GM08714 (cell line): ENCODE results near the gene ANAPC2.

Experiments used
- H3K4me3 ChIP-seq: fragments of 200-500 bp; sonication (Bioruptor generic); 2 replicates; pipeline ENCODE4 v1.5.1; 2014; ENCODE audit warnings: mild to moderate bottlenecking, low read length, inconsistent platforms
- ZNF274 ChIP-seq: IDR thresholded peaks from 2 replicates; pipeline ENCODE4 v1.6.1; 2012; ENCODE audit warnings: mild to moderate bottlenecking, low read depth, low read length

ANAPC2 gene

DNA sequence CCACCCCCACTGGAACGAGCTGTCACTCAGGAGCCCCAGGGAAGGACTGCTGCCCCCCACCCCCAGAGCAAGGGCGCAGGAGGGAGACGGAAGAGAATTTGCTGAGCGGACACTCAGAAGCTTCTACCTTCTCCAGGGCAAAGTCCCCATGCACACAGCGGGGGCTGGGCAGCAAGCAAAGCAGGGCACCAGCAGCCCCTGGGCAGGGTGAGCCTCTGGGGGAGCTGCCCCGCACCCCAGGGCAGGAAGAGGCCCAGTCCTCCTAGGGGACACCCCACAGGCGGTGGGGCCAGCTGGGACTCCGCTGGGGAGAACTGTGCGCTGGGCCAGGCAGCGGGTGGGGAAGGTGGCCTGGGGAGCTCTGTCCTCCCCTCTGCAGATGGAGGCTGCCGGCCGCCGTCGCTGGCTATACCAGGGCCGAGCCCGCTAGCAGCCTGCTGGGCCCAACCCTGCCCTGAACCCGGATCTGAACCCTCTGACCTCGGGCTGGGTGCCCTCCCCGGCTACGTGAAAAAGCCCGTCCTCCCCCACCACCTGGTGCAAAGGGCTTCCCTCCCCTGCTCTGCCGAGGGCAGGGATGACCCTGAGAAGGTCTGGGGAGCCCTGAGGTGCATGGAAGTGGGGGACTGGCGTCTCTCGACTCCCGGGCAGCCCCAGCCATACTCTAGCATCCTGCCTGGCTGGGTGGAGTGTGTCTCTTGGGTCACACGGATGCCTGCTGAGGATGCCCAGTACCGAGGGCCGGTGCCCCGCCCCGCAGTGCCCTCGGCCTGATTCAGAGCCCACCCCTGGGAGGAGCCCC, 41.7 kb upstream of the ANAPC2 start:
- H3K4me3 ChIP-seq, result no peak overlapping the region
- no peak for TF ChIP-seq ZNF274

DNA sequence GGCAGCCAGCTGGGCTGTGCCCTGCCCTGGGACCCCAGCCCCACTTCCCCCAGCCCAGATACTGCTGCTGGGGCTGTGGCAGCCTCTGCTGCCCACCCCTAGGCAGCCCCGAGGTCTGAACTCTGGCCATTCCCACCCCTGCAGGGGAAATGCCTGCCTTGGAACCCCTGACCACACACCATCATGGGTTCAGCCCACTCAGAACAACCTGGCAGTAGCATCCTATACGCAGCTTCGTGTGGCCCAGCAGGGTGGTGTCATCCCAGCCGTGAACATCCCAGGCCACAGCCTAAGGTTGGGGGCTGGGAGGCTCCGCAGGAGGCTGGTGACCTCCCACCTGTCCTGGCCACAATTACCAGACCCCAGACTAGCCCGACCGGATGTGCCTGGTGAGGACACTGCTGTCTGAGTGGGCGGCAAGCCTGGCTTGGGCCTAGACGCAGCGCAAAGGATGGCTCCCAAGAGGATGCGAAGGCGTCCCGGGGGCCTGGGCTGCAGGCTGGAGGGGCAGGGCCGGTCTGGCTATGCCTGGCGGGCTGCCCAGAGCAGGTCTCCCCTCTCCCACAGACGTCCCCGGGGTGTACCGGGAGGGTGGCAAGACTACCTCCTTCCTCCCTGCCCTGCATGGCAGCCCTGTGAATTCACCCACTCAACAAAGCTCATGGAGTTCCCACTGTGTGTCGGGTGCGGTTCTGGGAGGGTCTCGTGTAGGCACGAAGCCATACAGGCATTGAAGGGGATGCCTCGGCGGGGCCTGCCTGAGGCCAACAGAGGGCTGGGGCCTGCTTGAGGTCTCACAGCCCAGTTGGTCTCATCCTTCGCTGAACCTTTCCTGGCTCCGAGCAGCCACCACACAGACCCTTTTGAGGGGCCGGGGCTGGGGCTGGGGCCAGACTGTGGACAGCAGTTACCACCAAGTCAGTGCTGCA, 40.9 kb upstream of the ANAPC2 start:
- TF ChIP-seq ZNF274, result no peak
- no peak overlapping the region for H3K4me3 ChIP-seq

DNA sequence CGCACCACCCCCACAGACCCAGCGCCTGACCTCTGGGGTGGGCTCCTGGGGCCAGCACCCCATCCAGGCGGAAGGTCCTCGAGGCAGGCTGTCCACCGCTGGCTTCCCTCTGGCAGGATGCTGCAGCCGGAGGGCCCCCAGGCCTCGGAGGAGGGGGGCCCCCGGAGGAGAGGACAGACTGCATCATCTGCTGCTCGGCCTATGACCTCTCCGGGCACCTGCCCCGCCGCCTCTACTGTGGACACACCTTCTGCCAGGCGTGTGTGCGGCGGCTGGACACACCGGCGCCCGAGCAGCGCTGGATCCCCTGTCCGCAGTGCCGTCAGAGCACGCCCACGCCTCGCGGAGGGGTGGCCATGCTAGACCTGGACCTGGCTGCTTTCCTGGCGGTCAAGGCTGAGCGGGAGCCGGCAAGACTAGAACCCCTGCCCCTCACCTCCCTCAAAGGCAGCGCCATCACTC, 40.2 kb upstream of the ANAPC2 start:
- TF ChIP-seq ZNF274, result no peak
- H3K4me3 ChIP-seq, result no peak overlapping the region

DNA sequence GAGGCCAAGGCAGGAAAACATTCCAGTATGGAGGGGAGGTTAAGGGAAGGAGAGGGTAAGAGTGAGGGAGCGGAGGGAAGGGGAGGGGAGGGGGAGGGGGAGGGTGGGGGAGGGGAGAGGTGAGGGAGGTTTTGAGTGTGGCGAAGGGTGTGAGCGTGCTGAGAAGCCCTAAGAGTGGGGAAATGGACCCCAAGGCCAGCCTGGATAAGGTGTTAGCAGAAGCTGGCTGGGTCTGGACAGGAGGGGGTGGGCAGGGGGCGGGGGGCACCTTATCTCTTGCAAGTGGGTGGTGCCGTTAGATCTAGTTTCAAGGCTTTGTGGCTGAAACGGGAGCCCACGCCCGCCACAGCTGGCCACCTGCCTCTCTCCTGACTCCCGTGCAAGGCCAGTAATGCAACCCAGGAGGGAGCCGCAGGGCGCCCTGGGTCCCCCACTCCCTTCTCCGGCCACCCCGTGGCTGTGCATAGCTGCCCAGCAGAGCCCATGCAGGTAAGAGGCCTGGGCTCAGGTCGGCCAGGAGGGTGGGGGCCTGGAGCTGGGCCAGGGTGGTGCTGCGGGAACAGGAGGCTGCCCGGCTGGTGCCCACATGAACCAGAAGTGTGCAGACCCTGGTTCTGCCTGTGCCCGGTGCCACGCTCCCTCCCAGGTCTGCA, 39.6 kb upstream of the ANAPC2 start:
- H3K4me3 ChIP-seq, result no peak overlapping the region
- TF ChIP-seq ZNF274, result no peak

DNA sequence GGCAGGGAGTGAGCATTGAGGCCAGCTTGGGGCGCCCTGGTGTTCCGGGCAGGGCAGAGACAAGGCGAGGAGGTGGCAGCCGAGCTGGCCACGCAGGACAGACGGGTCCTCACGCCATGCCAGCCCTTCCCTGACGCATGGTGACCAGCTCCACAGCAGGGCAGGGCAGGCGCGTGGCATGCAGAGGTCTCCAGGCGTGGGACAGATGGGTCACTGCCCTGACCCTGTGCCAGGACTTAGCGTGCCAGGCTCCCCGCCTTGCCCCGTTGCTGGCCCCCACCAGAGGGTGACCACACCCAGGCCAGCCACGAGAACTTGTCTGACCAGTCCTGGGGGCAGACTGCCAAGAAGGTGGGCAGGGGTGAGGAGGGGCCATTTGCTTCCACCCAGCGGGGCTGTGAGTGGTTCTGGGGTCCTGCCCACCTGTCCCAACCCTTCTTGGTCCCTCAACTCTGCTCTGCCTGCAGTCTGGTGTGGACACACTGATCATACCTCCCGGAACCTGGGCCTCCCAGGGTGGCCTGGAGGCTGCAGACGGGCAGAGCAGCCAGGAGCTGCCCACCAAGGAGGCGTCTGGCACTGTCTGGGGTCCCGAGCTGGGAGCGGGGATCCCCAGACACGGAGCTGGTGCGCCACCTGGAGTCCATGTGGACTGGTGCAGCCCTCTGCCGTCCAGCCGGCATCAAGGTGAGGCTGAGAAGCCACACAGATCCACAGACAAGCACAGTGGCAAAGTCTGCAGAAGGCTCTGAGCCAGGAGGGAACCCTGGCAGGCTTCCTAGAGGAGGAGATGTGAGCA, 38.9 kb upstream of the ANAPC2 start, which contains the start of gene RNF224:
TSS of gene RNF224 (plus strand) at position 449 of the 799 bp plus-strand sequence. CDS start 834 bp downstream, outside the sequence.
- no peak for TF ChIP-seq ZNF274
- H3K4me3 ChIP-seq, result no peak within 1 kb of the TSS

DNA sequence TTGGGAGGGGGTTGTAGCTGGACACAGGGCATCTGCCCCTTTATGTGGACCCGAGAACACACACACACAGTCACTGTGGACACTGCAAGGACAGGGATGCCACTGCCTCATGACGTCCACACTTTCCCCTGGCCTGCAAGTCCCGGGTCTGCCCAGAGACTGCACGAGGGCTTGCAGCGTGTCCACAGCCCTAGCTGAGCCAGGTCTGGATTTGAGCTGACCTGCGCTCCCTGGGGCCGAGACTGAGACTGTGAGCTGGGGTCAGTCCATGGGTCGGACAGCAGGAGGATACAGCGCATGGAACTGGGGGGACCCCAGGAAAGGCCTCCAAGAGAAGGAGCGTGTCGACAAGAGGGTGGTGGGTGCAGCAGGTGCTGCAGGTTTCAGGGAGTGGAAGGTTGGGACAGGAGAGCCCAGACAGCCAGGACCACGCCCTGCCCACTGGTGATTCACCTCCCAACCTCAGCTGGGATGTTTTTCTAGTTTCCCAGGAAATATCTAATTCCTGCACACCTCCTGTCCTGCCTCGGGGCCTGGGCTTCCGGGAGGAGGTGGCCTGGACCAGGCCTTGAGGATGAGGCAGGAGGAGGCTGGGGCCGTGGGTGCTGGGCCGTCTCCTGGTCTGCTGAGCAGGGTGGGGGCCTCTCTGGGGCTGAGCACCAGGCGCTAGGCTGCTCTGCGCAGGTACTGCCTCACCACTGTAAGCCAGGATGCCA, 38.1 kb upstream of the ANAPC2 start:
- no peak overlapping the region for H3K4me3 ChIP-seq
- no peak for TF ChIP-seq ZNF274

DNA sequence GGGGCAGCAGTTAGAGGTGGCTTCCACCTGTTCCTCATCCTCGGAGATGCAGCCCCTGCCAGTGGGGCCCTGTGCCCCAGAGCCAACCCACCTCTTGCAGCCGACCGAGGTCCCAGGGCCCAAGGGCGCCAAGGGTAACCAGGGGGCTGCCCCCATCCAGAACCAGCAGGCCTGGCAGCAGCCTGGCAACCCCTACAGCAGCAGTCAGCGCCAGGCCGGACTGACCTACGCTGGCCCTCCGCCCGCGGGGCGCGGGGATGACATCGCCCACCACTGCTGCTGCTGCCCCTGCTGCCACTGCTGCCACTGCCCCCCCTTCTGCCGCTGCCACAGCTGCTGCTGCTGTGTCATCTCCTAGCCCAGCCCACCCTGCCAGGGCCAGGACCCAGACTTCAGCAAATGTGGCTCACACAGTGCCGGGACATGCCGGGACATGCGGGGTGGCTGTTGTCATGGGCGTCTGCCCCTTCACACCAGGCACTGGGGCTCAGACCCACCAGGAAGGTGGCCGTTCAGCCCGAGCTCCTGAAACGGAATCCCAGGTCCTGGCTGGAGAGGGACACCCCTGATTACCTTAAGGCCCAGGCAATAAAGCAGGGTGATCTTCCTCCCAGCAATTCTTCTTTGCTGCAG, 37.5 kb upstream of the ANAPC2 start:
- H3K4me3 ChIP-seq, result no peak overlapping the region
- no peak for TF ChIP-seq ZNF274

DNA sequence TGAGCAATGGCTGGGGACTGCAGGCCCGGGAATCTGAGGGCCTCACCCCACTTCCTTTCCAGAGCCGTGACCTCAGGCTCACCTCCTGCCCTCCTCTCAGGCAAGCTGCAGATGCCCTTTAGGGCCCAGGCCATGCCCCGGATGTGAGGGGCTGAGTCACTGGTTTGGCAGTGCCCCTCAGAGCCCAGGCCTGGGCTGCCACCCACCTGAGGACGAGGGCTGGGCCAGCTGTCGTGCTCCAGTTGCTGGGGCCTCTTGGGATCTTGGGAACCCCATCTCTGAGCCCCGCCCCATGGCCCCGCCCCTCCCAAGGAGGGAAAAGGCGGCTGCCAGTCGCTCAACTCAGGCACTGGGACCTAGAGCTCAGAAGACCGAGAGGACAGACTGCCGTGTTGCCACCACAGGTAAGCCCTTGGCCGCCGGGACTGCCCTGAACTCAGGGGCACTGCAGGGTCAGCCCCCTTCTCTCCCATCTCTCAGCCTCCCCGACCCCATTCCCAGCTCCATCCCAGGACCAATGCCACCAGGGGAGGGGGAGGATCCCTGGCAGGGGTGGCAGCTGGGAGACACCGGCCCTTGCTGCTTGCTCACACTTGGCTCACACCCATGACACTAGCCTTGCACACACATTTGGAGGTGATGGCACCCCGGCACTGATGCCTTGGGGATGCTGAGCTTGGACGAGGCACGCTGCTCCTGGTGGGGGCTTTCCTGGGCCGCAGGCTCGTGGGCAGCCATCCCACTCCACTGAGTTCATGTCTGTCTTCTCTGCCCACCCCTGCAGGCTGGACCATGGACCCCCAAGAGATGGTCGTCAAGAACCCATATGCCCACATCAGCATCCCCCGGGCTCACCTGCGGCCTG, 36.7 kb upstream of the ANAPC2 start, which contains the start of gene CYSRT1:
TSS of gene CYSRT1 (plus strand) at position 345 of the 865 bp plus-strand sequence. CDS start at position 793, 448 bp downstream.
- H3K4me3 ChIP-seq, result peak within 1 kb of the TSS; percentile 94
- no peak for TF ChIP-seq ZNF274

DNA sequence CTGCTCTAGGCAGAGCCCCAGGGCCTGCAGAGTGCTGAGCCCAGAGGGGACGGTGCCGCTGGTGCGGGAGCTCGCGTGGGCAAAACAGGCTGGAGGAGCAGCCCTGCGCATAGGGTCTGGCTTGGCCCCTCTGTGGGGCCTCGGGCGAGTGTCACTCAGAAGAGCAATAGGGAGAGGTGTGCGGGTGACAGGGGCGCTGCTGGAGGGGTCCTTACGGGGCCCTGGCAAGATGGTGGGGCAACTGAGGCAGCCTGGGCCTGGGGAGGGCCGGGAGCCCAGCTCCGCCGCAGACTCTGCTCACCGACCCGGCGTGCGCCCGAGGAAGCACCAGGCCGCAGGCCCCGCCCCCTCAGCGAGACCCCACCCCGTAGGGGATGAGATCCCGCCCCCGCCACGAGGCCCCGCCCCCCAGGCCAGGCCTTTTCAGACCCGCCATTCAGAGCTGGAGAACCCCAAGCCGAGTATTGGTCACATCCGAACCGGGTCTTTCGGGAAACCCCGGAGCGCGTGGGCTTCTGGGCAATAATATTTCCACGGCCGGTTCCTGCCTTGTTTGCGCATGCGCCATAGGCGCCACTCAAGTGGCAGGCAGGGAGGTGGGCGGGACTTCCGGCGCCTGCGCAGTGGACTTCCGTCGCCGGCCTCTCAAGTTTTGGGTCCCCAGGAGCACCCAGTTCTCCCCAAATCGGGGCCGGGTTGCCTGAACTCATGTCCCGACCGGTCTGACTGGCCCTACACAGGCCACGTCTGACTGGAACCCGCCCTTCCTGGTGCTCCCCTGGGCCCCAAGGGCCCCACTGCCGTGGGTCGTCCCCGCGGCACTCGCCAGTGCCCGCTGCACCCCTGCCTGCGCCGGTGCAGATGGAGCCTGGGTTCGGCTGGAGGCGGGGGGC, 35.0 kb upstream of the ANAPC2 start:
- no peak for TF ChIP-seq ZNF274
- peak overlapping the region; percentile 94 for H3K4me3 ChIP-seq
